GM12878 (cell line): ENCODE results near the gene FAHD1. TPM values are rescaled to one million over a fixed set of nuclear protein-coding genes. Genes with fewer than 3 reads are reported as not detected.

Experiments
- ATAC-seq: fragments of 200-7000 bp; cut with Tn5 transposase; 3 replicates; pipeline ENCODE4 v1.9.1; 2020; ENCODE audit warnings: mild to moderate bottlenecking, moderate library complexity
- BruUV-seq: library from RNA; stranded (reverse); fragments of 400-500 nt; replicated peaks from 2 replicates; lab custom pipeline; 2021; lab: Mats Ljungman, UMichigan
- CTCF ChIA-PET: fragments of 300-600 bp; sonication (Branson Sonifier 250); formaldehyde crosslinking; extraction: SDS; loops from one replicate; lab custom pipeline; 2021; ENCODE audit warnings: inconsistent platforms; lab: Yijun Ruan, JAX
- POLR2A ChIA-PET: fragments of 350-600 bp; formaldehyde crosslinking; extraction: SDS; loops from one replicate; lab custom pipeline; 2021; ENCODE audit warnings: inconsistent platforms; lab: Charles Lee
- RAD21 ChIA-PET: fragments of 300-600 bp; sonication (Branson Sonifier 250); formaldehyde crosslinking; loops from one replicate; lab custom pipeline; 2023; ENCODE audit warnings: antibody characterized with exemption; ENCODE audit not compliant: unreplicated experiment; lab: Charles Lee
- SMC1A ChIA-PET: fragments of 300-600 bp; sonication (Branson Sonifier 250); formaldehyde crosslinking; loops from one replicate; lab custom pipeline; 2023; ENCODE audit not compliant: unreplicated experiment, uncharacterized antibody; lab: Charles Lee
- DNase-seq: peaks from one replicate; pipeline ENCODE4 v3.0.0-alpha.2; 2011; ENCODE audit warnings: low read depth, low spot score
- FAIRE-seq: peaks from 3 replicates; lab custom pipeline; 2011; peaks lifted over from hg19 to GRCh38; lab: Jason Lieb, UNC
- H2AFZ ChIP-seq: 2 replicates; pipeline ENCODE4 v1.6.0; 2011; ENCODE audit warnings: low read depth, low read length, control low read depth; ENCODE audit not compliant: control insufficient read depth
- H3K27ac ChIP-seq: 2 replicates; pipeline ENCODE4 v1.5.1; 2011; ENCODE audit warnings: control low read depth; ENCODE audit not compliant: control insufficient read depth, insufficient read depth
- H3K27me3 ChIP-seq, 2 experiments: replicated peaks in 1 of 2; 2 replicates each; pipeline versions ENCODE4 v1.6.0 to v1.6.1; 2011; ENCODE audit warnings: low read length in 1 of 2; ENCODE audit not compliant: control insufficient read depth in 2 of 2, insufficient read depth in 2 of 2
- H3K36me3 ChIP-seq, 2 experiments: 2 replicates each; pipeline ENCODE4 v1.5.1; 2011; ENCODE audit warnings: low read length in 1 of 2; ENCODE audit not compliant: control insufficient read depth in 2 of 2, insufficient read depth in 2 of 2
- H3K4me1 ChIP-seq: 2 replicates; pipeline ENCODE4 v1.6.1; 2011; ENCODE audit warnings: mild to moderate bottlenecking, low read length, moderate library complexity, mixed read lengths; ENCODE audit not compliant: control insufficient read depth, insufficient read depth
- H3K4me2 ChIP-seq: 2 replicates; pipeline ENCODE4 v1.6.0; 2011; ENCODE audit warnings: control low read depth; ENCODE audit not compliant: control insufficient read depth, insufficient read depth
- H3K4me3 ChIP-seq: fragments of 200-600 bp; sonication (generic); 2 replicates; pipeline ENCODE4 v1.5.1; 2016
- H3K79me2 ChIP-seq: 2 replicates; pipeline ENCODE4 v1.6.0; 2011; ENCODE audit warnings: low read length; ENCODE audit not compliant: control insufficient read depth, insufficient read depth
- H3K9ac ChIP-seq: 2 replicates; pipeline ENCODE4 v1.8.0; 2011; ENCODE audit warnings: low read length, control low read depth, mixed read lengths; ENCODE audit not compliant: control insufficient read depth, insufficient read depth
- H3K9me3 ChIP-seq: replicated peaks from 3 replicates; pipeline ENCODE4 v1.5.1; 2011; ENCODE audit warnings: mild to moderate bottlenecking, low read length; ENCODE audit not compliant: control insufficient read depth, insufficient read depth
- H4K20me1 ChIP-seq: 2 replicates; pipeline ENCODE4 v1.6.0; 2011; ENCODE audit not compliant: control insufficient read depth, insufficient read depth
- ATF7 ChIP-seq: fragments of 450-650 bp; IDR thresholded peaks from 2 replicates; pipeline ENCODE4 v1.6.1; 2016; ENCODE audit warnings: low read depth, mild to moderate bottlenecking
- BACH1 ChIP-seq: fragments of 450-650 bp; IDR thresholded peaks from 2 replicates; pipeline ENCODE4 v1.6.1; 2017; ENCODE audit warnings: mild to moderate bottlenecking, borderline replicate concordance
- BCL11A ChIP-seq: IDR thresholded peaks from 2 replicates; pipeline ENCODE4 v1.6.1; 2011; ENCODE audit warnings: low read depth, low read length
- CBFB ChIP-seq: IDR thresholded peaks from 2 replicates; pipeline ENCODE4 v1.6.1; 2016; ENCODE audit warnings: antibody characterized with exemption, low read depth
- CHD2 ChIP-seq: IDR thresholded peaks from 2 replicates; pipeline ENCODE4 v1.6.1; 2011; ENCODE audit warnings: low read depth, low read length, improper control_type of control experiment, borderline replicate concordance
- CREM ChIP-seq: IDR thresholded peaks from 2 replicates; pipeline ENCODE4 v1.6.1; 2014; ENCODE audit warnings: antibody characterized with exemption, low read depth
- DPF2 ChIP-seq: fragments of 450-650 bp; IDR thresholded peaks from 2 replicates; pipeline ENCODE4 v1.6.1; 2017; ENCODE audit warnings: mild to moderate bottlenecking
- ETV6 ChIP-seq, 2 experiments: fragments of 450-650 bp in 1 of 2; IDR thresholded peaks in 1 of 2; conservative IDR thresholded peaks in 1 of 2; 2 replicates each; pipeline ENCODE4 v1.6.1; 2014; ENCODE audit warnings: antibody characterized with exemption in 1 of 2, borderline replicate concordance in 1 of 2, low read depth in 1 of 2, mild to moderate bottlenecking in 1 of 2, moderate library complexity in 1 of 2
- GATAD2B ChIP-seq: fragments of 450-650 bp; conservative IDR thresholded peaks from 2 replicates; pipeline ENCODE4 v1.6.1; 2017; ENCODE audit warnings: low read depth, mild to moderate bottlenecking, moderate library complexity
- HDAC2 ChIP-seq: fragments of 200-600 bp; sonication (generic); IDR thresholded peaks from 2 replicates; pipeline ENCODE4 v1.6.1; 2017
- HDGF ChIP-seq: fragments of 450-650 bp; IDR thresholded peaks from 2 replicates; pipeline ENCODE4 v1.6.1; 2016; ENCODE audit warnings: antibody characterized with exemption
- NR2C2 ChIP-seq: IDR thresholded peaks from 2 replicates; pipeline ENCODE4 v1.6.1; 2011; ENCODE audit warnings: borderline replicate concordance, low read depth; ENCODE audit not compliant: control insufficient read depth, insufficient read length
- PAX8 ChIP-seq: fragments of 450-650 bp; IDR thresholded peaks from 2 replicates; pipeline ENCODE4 v1.6.1; 2017; ENCODE audit warnings: mild to moderate bottlenecking, moderate library complexity
- SMAD5 ChIP-seq: IDR thresholded peaks from 2 replicates; pipeline ENCODE4 v1.6.1; 2016; ENCODE audit warnings: antibody characterized with exemption, low read depth
- SMC3 ChIP-seq: IDR thresholded peaks from 2 replicates; pipeline ENCODE4 v1.6.1; 2011; ENCODE audit warnings: low read length, improper control_type of control experiment, borderline replicate concordance
- SREBF2 ChIP-seq: IDR thresholded peaks from 2 replicates; pipeline ENCODE4 v1.6.1; 2012; ENCODE audit warnings: mild to moderate bottlenecking, low read length
- SRF ChIP-seq, 2 experiments: IDR thresholded peaks; 2 replicates each; pipeline ENCODE4 v1.6.1; 2011; ENCODE audit warnings: low read depth in 2 of 2, low read length in 2 of 2, mild to moderate bottlenecking in 1 of 2, moderate library complexity in 1 of 2
- TAF1 ChIP-seq: IDR thresholded peaks from 2 replicates; pipeline ENCODE4 v1.6.1; 2011; ENCODE audit warnings: mild to moderate bottlenecking, low read depth, low read length, borderline replicate concordance
- WRNIP1 ChIP-seq: IDR thresholded peaks from 2 replicates; pipeline ENCODE4 v1.6.1; 2011; ENCODE audit warnings: low read depth, low read length, improper control_type of control experiment, borderline replicate concordance
- ZBED1 ChIP-seq: IDR thresholded peaks from 2 replicates; pipeline ENCODE4 v1.6.1; 2016; ENCODE audit warnings: borderline replicate concordance
- ZNF217 ChIP-seq: fragments of 450-650 bp; IDR thresholded peaks from 2 replicates; pipeline ENCODE4 v1.6.1; 2017; ENCODE audit warnings: antibody characterized with exemption, mild to moderate bottlenecking
- ZNF384 ChIP-seq: IDR thresholded peaks from 2 replicates; pipeline ENCODE4 v1.6.1; 2012; ENCODE audit warnings: low read depth, mild to moderate bottlenecking, low read length, improper control_type of control experiment, borderline replicate concordance
- WGBS: methylation state at CpG from one replicate; pipeline ENCODE4 v1.1.6; 2016; ENCODE audit warnings: low lambda C conversion rate; ENCODE audit not compliant: insufficient replicate concordance, insufficient coverage; ENCODE audit errors: missing lambda C conversion rate; 5-methylcytosine and 5-hydroxymethylcytosine counted together
- in situ Hi-C: fragments of 300-500 bp; cut with MboI; formaldehyde crosslinking; loops from 9 replicates; pipeline ENCODE4 v1.14.3; 2018; ENCODE audit warnings: mixed read lengths
- intact Hi-C: fragments of 100-400 bp; cut with micrococcal nuclease; formaldehyde crosslinking; loops from one replicate; pipeline ENCODE4 v1.14.2; 2022; ENCODE audit not compliant: unreplicated experiment
- polyA plus RNA-seq, 11 experiments: library from polyadenylated mRNA; depleted of rRNA in 4 of 11; unstranded in 6 of 11; stranded (reverse) in 5 of 11; fragments of >200 nt; fragmentation: Nextera tagmentation in 4 of 11; fragmentation: Illumina TruSeq in 1 of 11; extraction: Ambion mirVana in 4 of 11; extraction: Trizol in 1 of 11; gene quantifications; 1 replicate in 1 of 11; 2 replicates in 10 of 11; pipeline versions ENCODE4 v1.2.1 to v1.2.3, GENCODE V29; 2011 to 2016; ENCODE audit warnings: inconsistent platforms in 2 of 11, missing spikeins in 2 of 11, low read depth in 1 of 11
- total RNA-seq, 4 experiments: library from RNA; depleted of rRNA in 3 of 4; stranded (reverse); fragments of >200 nt in 3 of 4; fragmentation: Illumina TruSeq in 1 of 4; extraction: Trizol in 1 of 4; gene quantifications; 2 replicates each; pipeline versions ENCODE4 v1.2.1 to v1.2.3, GENCODE V29; 2013 to 2021

Gene FAHD1
- total and polyA plus RNA-seq, 10 of the 15 experiments (the other 5 are each of a cell fraction or from before 2014, with no cell fraction given), result 4.3 to 43.0 (median 18.8) TPM

DNA sequence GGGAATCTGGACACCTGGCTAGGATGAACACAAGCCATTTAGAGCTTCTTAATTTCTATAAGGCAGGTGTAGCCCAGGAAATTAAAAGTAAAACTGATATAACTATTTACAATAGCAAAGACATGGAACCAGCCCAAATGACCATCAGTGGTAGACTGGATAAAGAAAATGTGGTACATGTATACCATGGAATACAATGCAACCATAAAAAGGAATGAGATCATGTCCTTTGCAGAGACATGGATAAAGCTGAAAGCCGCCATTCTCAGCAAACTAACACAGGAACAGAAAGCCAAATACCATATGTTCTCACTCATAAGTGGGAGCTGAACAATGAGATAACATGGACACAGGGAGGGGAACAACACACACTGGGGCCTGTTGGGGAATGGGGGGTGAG lies 19.4 kb downstream of the FAHD1 start (continued):
- TF ChIP-seq CREM (no peak), CBFB (no peak), HDGF (no peak), ZNF217 (no peak)

DNA sequence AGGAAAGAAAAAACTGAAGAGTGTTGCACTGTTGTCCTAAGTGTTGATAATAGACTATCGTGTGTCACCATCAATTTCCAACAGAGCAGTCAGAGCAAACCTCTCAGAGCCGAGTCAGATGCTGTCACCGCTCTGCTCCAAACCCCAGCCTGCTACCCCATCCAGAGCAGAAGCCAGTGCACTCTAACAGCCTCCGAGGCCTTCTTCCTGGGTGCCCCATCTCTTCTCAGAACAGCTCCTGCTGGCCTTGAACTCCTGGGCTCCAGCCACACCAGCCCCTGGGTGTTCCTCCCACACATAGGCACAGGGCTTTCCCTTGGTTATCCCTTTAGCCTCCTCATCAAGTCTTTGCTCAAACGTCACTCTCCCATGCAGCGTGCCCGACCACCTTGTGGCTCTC lies 24.0 kb downstream of the FAHD1 start:
- intact Hi-C loops, result no loop called here
- H3K9me3 ChIP-seq, result no peaks in the 10 kb centered on the region
- H3K27ac ChIP-seq, result no peak overlapping the region
- no peaks in the 10 kb centered on the region for H3K36me3 ChIP-seq
- no peaks in the 10 kb centered on the region for H3K27me3 ChIP-seq
- DNase-seq, result no peak
- no peak overlapping the region for H3K9ac ChIP-seq
- TF ChIP-seq SREBF2, result no peak
- no peak for TF ChIP-seq WRNIP1
- TF ChIP-seq BACH1, result no peak
- no peak for TF ChIP-seq NR2C2
- no peak for TF ChIP-seq ZBED1
- no peak for TF ChIP-seq ATF7
- TF ChIP-seq TAF1, result no peak
- no peak for TF ChIP-seq CHD2
- TF ChIP-seq PAX8, result no peak
- TF ChIP-seq HDGF, result no peak
- no peak for TF ChIP-seq SRF (IDR thresholded peaks at IDR 0.05; ENCODE audit: low read depth in 2 of 2, low read length in 2 of 2)
- TF ChIP-seq HDAC2, result no peak
- TF ChIP-seq ZNF384, result no peak
- TF ChIP-seq SMAD5, result no peak
- no peak for TF ChIP-seq DPF2
- no peak for TF ChIP-seq SMC3
- no peak for TF ChIP-seq GATAD2B
- TF ChIP-seq ETV6 (conservative IDR thresholded peaks at IDR 0.05 in 1 of 2, IDR thresholded peaks at IDR 0.05 in 1 of 2; ENCODE audit: borderline replicate concordance in 1 of 2, low read depth in 1 of 2), result no peak
- TF ChIP-seq BCL11A, result no peak
- TF ChIP-seq CREM, result no peak
- TF ChIP-seq, all 136 proteins: peak for 0
- ChIA-PET SMC1A (no interaction called here), POLR2A (no interaction called here), RAD21 (no interaction called here), CTCF (no interaction called here)
- Histone ChIP-seq H3K4me3 (no peak overlapping the region), H3K4me2 (no peak overlapping the region), H3K79me2 (no peaks in the 10 kb centered on the region), H3K4me1 (no peaks in the 10 kb centered on the region), H2AFZ (no peak overlapping the region), H4K20me1 (no peaks in the 10 kb centered on the region)
- in situ Hi-C loops, result no loop called here
- FAIRE-seq (no peak), ATAC-seq (no peak)
- BruUV-seq, result no TSS peak
- 36% methylated on average over 7 of the region's 7 CpGs for WGBS
